Measurements from ENCODE around the gene ANKRD35.
"Not testable (repeated sequence)": the region's sequence is repeated elsewhere in the genome, so short reads cannot be mapped to it uniquely, and the experiment has no call there.

Gene ANKRD35

DNA sequence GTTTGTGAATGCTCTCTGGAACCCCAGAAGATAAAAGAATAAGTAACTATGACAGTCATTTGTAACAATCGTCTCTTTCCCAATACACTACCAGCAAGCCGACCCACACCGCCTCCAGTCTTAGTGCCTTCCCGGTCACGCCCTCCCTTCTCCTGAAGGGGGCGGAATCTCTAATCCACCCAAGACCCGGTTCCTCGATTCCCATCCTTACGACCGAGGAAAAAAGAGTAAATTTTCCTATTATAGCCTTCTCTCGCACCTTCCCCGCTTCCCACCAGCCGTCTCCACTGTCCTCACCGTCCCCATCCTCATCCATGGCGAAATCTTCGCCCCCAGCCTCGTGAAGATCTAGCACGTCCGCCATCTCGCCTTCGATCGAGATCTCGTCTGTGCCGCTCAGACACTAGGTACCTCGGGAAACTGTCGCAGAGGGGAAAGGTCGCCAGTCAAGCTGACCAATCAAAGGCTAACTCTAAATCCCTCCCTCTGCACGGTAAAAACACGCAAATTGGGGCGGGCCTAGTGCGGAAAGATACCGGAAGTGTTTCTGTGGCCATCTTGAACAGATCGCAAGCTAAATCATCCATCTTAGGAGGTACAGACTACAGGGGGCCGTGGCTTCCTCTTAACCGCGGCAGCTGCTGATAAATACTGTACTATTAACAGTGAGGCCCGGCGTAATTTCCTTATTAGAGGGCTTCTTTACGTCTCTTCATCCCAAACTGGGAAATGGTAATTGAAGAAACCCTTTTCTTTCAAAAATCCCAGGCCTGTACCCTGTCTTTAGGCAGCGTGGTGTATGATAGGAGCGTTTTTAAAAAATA, 41.6 kb upstream of the ANKRD35 start, which contains the start of gene RBM8A:
Gene RBM8A, minus strand, starts transcription at position 422 of the 824 bp plus-strand sequence. Its CDS starts 58 bp downstream, at position 364.
- Histone ChIP-seq H3K27ac (ENCODE audit: low read length, poor library complexity, severe bottlenecking) (peak within 1 kb of the TSS; percentile 96), H3K18ac (ENCODE audit: low read depth in 1 of 2, low read length in 2 of 2) (peak within 1 kb of the TSS; percentile 66 to 94), H2BK5ac (ENCODE audit: low read depth, low read length, poor library complexity, severe bottlenecking) (no peak within 1 kb of the TSS), H3K4ac (ENCODE audit: low read depth in 1 of 2, low read length in 2 of 2) (peak within 1 kb of the TSS in 1 of 2 experiments; percentile 82), H3K27me3 (ENCODE audit: control insufficient read depth in 1 of 2, insufficient read depth in 1 of 2, low read length in 2 of 2) (no peaks in the 10 kb centered on the region), H2BK15ac (ENCODE audit: low read depth, poor library complexity, severe bottlenecking) (no peak within 1 kb of the TSS), H2AFZ (ENCODE audit: low read depth, low read length) (peak within 1 kb of the TSS; percentile 77), H3K14ac (ENCODE audit: low read length in 2 of 2) (no peak within 1 kb of the TSS), H2BK12ac (ENCODE audit: low read length in 2 of 2) (no peak within 1 kb of the TSS), H2AK5ac (ENCODE audit: low read length, severe bottlenecking) (peak within 1 kb of the TSS; percentile 99), H3K23ac (ENCODE audit: low read length in 2 of 2) (no peak within 1 kb of the TSS), H3K4me1 (ENCODE audit: control insufficient read depth, insufficient read depth, low read depth, low read length) (peaks cover 4% of the 10 kb centered on the region), H3K4me2 (ENCODE audit: low read length, poor library complexity, severe bottlenecking) (peak within 1 kb of the TSS; percentile 80), H3K36me3 (ENCODE audit: control insufficient read depth in 1 of 2, insufficient read depth in 2 of 2, low read depth in 1 of 2, low read length in 2 of 2) (peaks cover 9 to 32% of the 10 kb centered on the region in 2 experiments), H3K4me3 (ENCODE audit: insufficient read depth in 1 of 2, low read depth in 1 of 2, low read length in 2 of 2) (peak within 1 kb of the TSS; percentile 78 to 91), H4K8ac (ENCODE audit: low read length) (peak within 1 kb of the TSS; percentile 87), H3K9ac (ENCODE audit: low read length) (peak within 1 kb of the TSS; percentile 93), H3K79me1 (replicated peaks; ENCODE audit: low read length, poor library complexity, severe bottlenecking) (peaks cover 8% of the 10 kb centered on the region), H4K91ac (ENCODE audit: low read length) (peak within 1 kb of the TSS; percentile 50), H3K9me3 (ENCODE audit: control insufficient read depth, low read length) (no peaks in the 10 kb centered on the region), H2BK120ac (ENCODE audit: low read depth, low read length) (peak within 1 kb of the TSS; percentile 64)
- under 1% methylated on average over 36 of the region's 41 CpGs for WGBS
- DNase-seq, result peak; percentile 99

DNA sequence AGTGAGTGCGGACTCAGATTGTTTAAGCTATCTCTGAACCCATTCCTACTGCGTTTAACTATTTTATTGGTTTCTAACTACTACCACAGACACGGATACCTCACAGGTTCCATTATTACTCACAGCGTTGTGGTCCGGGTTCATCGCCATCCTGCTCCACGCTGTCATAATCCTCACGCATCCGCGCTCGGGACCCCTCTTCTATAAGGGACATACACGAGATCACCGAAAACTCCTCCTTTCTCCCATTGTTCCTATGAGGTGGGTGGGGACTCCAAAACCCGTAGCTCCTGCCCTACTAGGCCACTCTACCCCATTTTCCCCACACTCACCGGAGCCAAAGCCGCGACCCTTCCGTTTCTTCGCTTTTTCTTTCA, 41.0 kb upstream of the ANKRD35 start:
- Histone ChIP-seq H3K79me1 (replicated peaks; ENCODE audit: low read length, poor library complexity, severe bottlenecking) (peaks cover 8% of the 10 kb centered on the region), H3K27me3 (ENCODE audit: control insufficient read depth in 1 of 2, insufficient read depth in 1 of 2, low read length in 2 of 2) (no peaks in the 10 kb centered on the region), H3K4ac (ENCODE audit: low read depth in 1 of 2, low read length in 2 of 2) (peak overlapping the region in 1 of 2 experiments; percentile 68)

DNA sequence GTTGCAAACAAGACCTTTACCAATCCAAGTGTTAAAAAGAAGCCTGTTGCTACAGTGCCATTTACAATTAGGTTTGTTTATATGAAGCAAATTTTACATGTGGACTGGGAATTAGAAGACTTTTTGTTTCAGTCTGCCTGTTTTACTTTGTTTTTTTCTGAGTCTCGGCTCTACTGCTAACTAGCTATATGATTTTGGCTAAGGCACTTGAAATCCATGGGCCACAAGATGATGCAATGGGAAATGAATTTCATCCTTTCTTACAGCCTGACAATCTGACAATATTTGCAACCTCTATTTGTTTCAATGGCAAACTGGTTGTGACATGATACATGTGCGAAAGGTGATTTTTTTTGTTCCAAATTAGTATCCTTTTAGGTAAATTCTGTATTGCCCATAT, 36.6 kb upstream of the ANKRD35 start:
- Histone ChIP-seq H4K8ac (ENCODE audit: low read length) (no peak overlapping the region), H3K4me2 (ENCODE audit: low read length, poor library complexity, severe bottlenecking) (no peak overlapping the region), H3K18ac (ENCODE audit: low read depth in 1 of 2, low read length in 2 of 2) (no peak overlapping the region), H3K79me1 (replicated peaks; ENCODE audit: low read length, poor library complexity, severe bottlenecking) (peaks cover 16% of the 10 kb centered on the region), H2BK5ac (ENCODE audit: low read depth, low read length, poor library complexity, severe bottlenecking) (no peak overlapping the region), H2AFZ (ENCODE audit: low read depth, low read length) (no peak overlapping the region), H3K27me3 (ENCODE audit: control insufficient read depth in 1 of 2, insufficient read depth in 1 of 2, low read length in 2 of 2) (no peaks in the 10 kb centered on the region), H2BK12ac (ENCODE audit: low read length in 2 of 2) (no peak overlapping the region), H3K9ac (ENCODE audit: low read length) (no peak overlapping the region), H3K4ac (ENCODE audit: low read depth in 1 of 2, low read length in 2 of 2) (no peak overlapping the region), H3K14ac (ENCODE audit: low read length in 2 of 2) (no peak overlapping the region), H3K9me3 (ENCODE audit: control insufficient read depth, low read length) (no peaks in the 10 kb centered on the region), H3K23ac (ENCODE audit: low read length in 2 of 2) (no peak overlapping the region), H3K36me3 (ENCODE audit: control insufficient read depth in 1 of 2, insufficient read depth in 2 of 2, low read depth in 1 of 2, low read length in 2 of 2) (peaks cover 6 to 26% of the 10 kb centered on the region in 2 experiments), H3K4me1 (ENCODE audit: control insufficient read depth, insufficient read depth, low read depth, low read length) (peaks cover 17% of the 10 kb centered on the region), H3K4me3 (ENCODE audit: insufficient read depth in 1 of 2, low read depth in 1 of 2, low read length in 2 of 2) (no peak overlapping the region), H2AK5ac (ENCODE audit: low read length, severe bottlenecking) (no peak overlapping the region), H3K27ac (ENCODE audit: low read length, poor library complexity, severe bottlenecking) (no peak overlapping the region), H2BK120ac (ENCODE audit: low read depth, low read length) (no peak overlapping the region), H4K91ac (ENCODE audit: low read length) (no peak overlapping the region), H2BK15ac (ENCODE audit: low read depth, poor library complexity, severe bottlenecking) (no peak overlapping the region)
- no peak for DNase-seq
- 86% methylated on average over 1 of the region's 2 CpGs for WGBS

More for the DNA sequence above, 41.0 kb upstream of the ANKRD35 start:
- H4K8ac ChIP-seq (ENCODE audit: low read length), result no peak overlapping the region
- no peak overlapping the region for H2BK12ac ChIP-seq (ENCODE audit: low read length in 2 of 2)
- peak overlapping the region; percentile 95 for H3K27ac ChIP-seq (ENCODE audit: low read length, poor library complexity, severe bottlenecking)
- H2AK5ac ChIP-seq (ENCODE audit: low read length, severe bottlenecking), result no peak overlapping the region
- peak overlapping the region; percentile 80 for H3K4me2 ChIP-seq (ENCODE audit: low read length, poor library complexity, severe bottlenecking)
- no peak overlapping the region for H2BK120ac ChIP-seq (ENCODE audit: low read depth, low read length)
- no peak for DNase-seq
- no peak overlapping the region for H2BK5ac ChIP-seq (ENCODE audit: low read depth, low read length, poor library complexity, severe bottlenecking)
- peaks cover 4% of the 10 kb centered on the region for H3K4me1 ChIP-seq (ENCODE audit: control insufficient read depth, insufficient read depth, low read depth, low read length)
- no peak overlapping the region for H3K18ac ChIP-seq (ENCODE audit: low read depth in 1 of 2, low read length in 2 of 2)
- no peak overlapping the region for H2BK15ac ChIP-seq (ENCODE audit: low read depth, poor library complexity, severe bottlenecking)
- H3K14ac ChIP-seq (ENCODE audit: low read length in 2 of 2), result no peak overlapping the region
- no peaks in the 10 kb centered on the region for H3K9me3 ChIP-seq (ENCODE audit: control insufficient read depth, low read length)
- WGBS, result 28% methylated on average over 19 of the region's 19 CpGs
- H3K9ac ChIP-seq (ENCODE audit: low read length), result peak overlapping the region; percentile 93
- peak overlapping the region; percentile 78 to 91 for H3K4me3 ChIP-seq (ENCODE audit: insufficient read depth in 1 of 2, low read depth in 1 of 2, low read length in 2 of 2)
- H3K23ac ChIP-seq (ENCODE audit: low read length in 2 of 2), result no peak overlapping the region
- no peak overlapping the region for H2AFZ ChIP-seq (ENCODE audit: low read depth, low read length)
- peaks cover 9 to 33% of the 10 kb centered on the region in 2 experiments for H3K36me3 ChIP-seq (ENCODE audit: control insufficient read depth in 1 of 2, insufficient read depth in 2 of 2, low read depth in 1 of 2, low read length in 2 of 2)
- no peak overlapping the region for H4K91ac ChIP-seq (ENCODE audit: low read length)

DNA sequence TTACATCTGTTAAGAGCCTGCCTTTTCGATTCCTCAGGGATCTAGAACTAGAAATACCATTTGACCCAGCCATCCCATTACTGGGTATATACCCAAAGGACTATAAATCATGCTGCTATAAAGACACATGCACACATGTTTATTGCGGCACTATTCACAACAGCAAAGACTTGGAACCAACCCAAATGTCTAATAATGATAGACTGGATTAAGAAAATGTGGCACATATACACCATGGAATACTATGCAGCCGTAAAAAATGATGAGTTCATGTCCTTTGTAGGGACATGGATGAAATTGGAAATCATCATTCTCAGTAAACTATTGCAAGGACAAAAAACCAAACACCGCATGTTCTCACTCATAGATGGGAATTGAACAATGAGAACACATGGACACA, 34.6 kb upstream of the ANKRD35 start:
- H2BK15ac ChIP-seq (ENCODE audit: low read depth, poor library complexity, severe bottlenecking); H2BK12ac ChIP-seq (ENCODE audit: low read length in 2 of 2); H4K8ac ChIP-seq (ENCODE audit: low read length); H2BK120ac ChIP-seq (ENCODE audit: low read depth, low read length); H3K27me3 ChIP-seq (ENCODE audit: control insufficient read depth in 1 of 2, insufficient read depth in 1 of 2, low read length in 2 of 2); DNase-seq; H3K27ac ChIP-seq (ENCODE audit: low read length, poor library complexity, severe bottlenecking); H3K14ac ChIP-seq (ENCODE audit: low read length in 2 of 2); H2BK5ac ChIP-seq (ENCODE audit: low read depth, low read length, poor library complexity, severe bottlenecking); H2AK5ac ChIP-seq (ENCODE audit: low read length, severe bottlenecking); H3K18ac ChIP-seq (ENCODE audit: low read depth in 1 of 2, low read length in 2 of 2); H3K4me2 ChIP-seq (ENCODE audit: low read length, poor library complexity, severe bottlenecking); H3K23ac ChIP-seq (ENCODE audit: low read length in 2 of 2); H3K4ac ChIP-seq (ENCODE audit: low read depth in 1 of 2, low read length in 2 of 2); H3K9me3 ChIP-seq (ENCODE audit: control insufficient read depth, low read length); H4K91ac ChIP-seq (ENCODE audit: low read length); H2AFZ ChIP-seq (ENCODE audit: low read depth, low read length): not testable (repeated sequence)
- no CpG with 5 or more reads among the region's 4 CpGs for WGBS
- peaks cover 13% of the 10 kb centered on the region for H3K79me1 ChIP-seq (replicated peaks; ENCODE audit: low read length, poor library complexity, severe bottlenecking)
- H3K36me3 ChIP-seq (ENCODE audit: control insufficient read depth in 1 of 2, insufficient read depth in 2 of 2, low read depth in 1 of 2, low read length in 2 of 2), result peaks cover 2 to 32% of the 10 kb centered on the region in 2 experiments
- peaks cover 17% of the 10 kb centered on the region for H3K4me1 ChIP-seq (ENCODE audit: control insufficient read depth, insufficient read depth, low read depth, low read length)
- peak overlapping the region in 1 of 2 experiments; percentile 98 for H3K4me3 ChIP-seq (ENCODE audit: insufficient read depth in 1 of 2, low read depth in 1 of 2, low read length in 2 of 2)
- H3K9ac ChIP-seq (ENCODE audit: low read length), result peak overlapping the region; percentile 95
